T-helper 1 cell treated with Interleukin-12 subunit alpha and Interleukin-12 subunit beta and Interleukin-4 antibody, amounts not matched to agents 30 ng/mL and 1 ng/mL, for 36 hours (primary cell): ENCODE data around the gene MYL3. TPM values are rescaled to one million over a fixed set of nuclear protein-coding genes. Genes with fewer than 3 reads are reported as not detected.

ENCODE experiments used
- intact Hi-C: fragments of 100-400 bp; cut with micrococcal nuclease; formaldehyde crosslinking; loops from one replicate; pipeline ENCODE4 v1.15.1; 2024
- total RNA-seq: library from RNA; stranded (reverse); gene quantifications from 2 replicates; pipeline ENCODE4 v1.2.3, GENCODE V29; 2022

MYL3 gene
- total RNA-seq, 1 donor from 2014 or later, result not detected

GRCh38 chr3:46851364-46852333 is 11.6 kb downstream of the MYL3 start:
- intact Hi-C loops, result no loop called here

- intact Hi-C loops, result no loop called here
Observed at GRCh38 chr3:46850468-46850779, 12.8 kb downstream of the MYL3 start.

DNA sequence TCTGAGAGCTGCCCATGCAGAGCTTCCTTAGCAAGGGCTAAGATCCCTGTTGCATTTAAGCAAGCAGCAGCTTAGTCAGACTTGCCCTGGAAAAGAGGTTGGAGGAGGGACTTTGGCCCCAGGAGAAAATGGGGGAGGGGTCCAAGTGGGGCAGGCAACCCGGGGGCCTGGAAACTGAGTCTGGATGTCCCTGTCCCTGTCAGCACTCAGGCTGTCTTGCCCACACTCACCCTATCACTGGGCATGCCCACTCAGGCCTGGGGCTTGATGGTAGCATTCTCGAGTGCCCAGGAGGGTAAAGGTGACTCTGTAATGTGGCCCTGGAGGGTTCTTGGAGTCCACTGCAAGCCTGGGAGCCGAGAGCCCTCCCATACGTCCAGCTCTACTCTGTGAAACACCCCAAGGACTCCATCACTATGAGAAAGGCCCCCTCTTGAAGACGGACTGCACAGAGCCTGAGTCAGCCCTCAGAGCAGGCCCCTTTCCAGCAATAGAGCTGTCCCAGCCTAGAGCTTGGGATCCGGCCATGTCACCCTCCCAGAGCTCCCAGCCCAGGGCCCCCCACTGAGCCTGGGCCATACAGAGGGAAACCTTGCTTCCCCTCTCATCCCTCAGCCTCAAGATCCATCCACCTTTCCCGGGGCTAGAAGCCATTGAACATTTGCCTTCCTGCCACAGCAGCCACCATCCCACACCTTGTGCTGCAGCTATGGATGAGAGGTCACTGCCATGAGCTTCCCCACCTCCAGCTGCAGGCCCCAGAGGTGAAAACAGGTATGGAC is 13.4 kb downstream of the MYL3 start:
- intact Hi-C loops, result loop anchor here (5.0 kb wide), 2 partner anchors 143 to 472 kb away; no protein-coding TSS in a partner anchor

- intact Hi-C loops, result loop anchor here (5.0 kb wide), 2 partner anchors 142 to 473 kb away; no protein-coding TSS in a partner anchor
Observed at GRCh38 chr3:46849045-46849631, 14.1 kb downstream of the MYL3 start.

- intact Hi-C loops, result loop anchor here (5.0 kb wide), 2 partner anchors 141 to 474 kb away; no protein-coding TSS in a partner anchor
Observed at GRCh38 chr3:46848271-46849044, 14.8 kb downstream of the MYL3 start.

DNA sequence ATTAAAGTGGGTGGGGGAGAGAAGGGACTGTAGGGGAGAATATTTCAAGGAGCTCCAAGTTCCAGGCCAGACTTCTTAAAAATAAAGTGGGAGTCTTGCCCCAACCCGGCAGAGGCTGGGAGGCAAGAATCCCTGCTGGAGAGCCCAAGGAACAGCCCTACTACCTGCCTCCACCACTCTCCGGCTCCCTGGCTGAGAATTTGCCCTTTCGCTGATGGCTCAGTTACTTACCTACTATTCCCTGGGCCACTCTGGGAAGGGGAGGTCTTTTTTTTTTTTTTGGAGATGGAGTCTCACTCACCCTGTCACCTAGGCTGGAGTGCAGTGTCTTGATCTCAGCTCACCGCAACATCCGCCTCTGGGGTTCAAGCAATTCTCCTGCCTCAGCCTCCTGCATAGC is 15.5 kb downstream of the MYL3 start:
- intact Hi-C loops, result loop anchor here (5.0 kb wide), 2 partner anchors 140 to 475 kb away; no protein-coding TSS in a partner anchor

GRCh38 chr3:46846624-46847542 is 16.4 kb downstream of the MYL3 start:
- intact Hi-C loops, result loop anchor here (5.0 kb wide), 2 partner anchors 140 to 475 kb away; no protein-coding TSS in a partner anchor

DNA sequence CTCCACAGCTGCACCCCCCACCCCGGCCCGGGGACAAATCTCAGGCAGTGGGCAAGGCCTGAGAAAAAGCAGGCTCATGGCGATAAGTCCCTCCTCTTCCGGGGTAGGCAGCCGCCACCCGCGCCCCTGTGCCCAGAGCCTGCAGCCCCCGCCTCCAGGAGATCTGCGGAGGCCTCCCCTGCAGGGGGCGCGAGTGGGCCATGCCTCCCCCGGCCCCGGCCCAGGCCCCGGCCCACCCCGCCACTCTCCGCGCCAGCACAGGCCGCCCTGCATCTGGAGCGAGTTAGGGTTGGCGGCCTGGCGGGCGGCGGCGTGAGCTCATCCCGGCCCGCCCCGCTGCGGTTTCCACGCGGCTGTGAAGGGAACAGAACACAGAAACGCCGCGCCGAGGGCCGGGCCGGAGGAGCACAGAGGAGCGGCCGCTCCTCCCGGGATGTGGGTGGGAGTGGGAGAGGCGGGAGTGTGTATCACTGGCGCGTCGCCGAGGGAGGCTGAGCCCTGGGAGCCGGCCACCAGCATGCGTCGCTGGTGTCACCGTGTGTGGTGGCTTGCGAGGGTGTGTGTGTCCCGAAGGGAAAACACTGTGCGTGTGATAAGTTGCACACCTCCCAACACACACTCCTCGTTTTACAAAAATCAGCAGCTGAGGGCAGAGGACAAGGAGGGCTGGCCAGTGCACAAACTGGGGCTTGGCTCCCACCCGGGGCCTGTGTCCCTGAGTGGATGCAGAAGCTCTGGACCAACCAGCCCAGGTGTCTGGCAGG is 17.2 kb downstream of the MYL3 start:
- intact Hi-C loops, result loop anchor here (5.0 kb wide), 2 partner anchors 139 to 476 kb away; no protein-coding TSS in a partner anchor

DNA sequence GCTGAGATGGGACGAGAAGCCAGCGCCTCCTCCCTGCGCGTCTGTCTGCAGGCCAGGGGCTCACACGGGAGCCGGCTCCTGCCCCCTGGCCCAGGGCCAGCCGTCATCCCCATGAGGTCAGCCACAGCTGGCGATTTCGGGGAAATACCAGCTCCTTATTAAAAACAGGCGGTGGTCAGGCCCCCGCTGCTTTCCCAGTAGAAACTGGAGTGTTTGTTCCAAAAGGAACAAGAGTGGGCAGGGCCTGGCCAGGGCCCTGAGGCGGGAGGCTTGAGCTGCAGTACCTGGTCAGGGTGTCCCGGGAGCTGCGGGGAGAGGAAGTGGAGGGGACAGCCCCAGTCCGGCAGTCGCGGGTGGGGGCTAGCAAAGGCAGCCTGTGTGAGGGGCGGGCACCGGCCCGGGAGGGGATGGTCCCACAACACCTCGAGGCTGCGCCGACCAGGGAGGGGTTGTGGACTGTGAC is 17.8 kb downstream of the MYL3 start:
- intact Hi-C loops, result loop anchor here (5.0 kb wide), 2 partner anchors 138 to 477 kb away; no protein-coding TSS in a partner anchor

GRCh38 chr3:46844881-46845312 is 18.3 kb downstream of the MYL3 start:
- intact Hi-C loops, result loop anchor here (5.0 kb wide), 2 partner anchors 138 to 477 kb away; no protein-coding TSS in a partner anchor

DNA sequence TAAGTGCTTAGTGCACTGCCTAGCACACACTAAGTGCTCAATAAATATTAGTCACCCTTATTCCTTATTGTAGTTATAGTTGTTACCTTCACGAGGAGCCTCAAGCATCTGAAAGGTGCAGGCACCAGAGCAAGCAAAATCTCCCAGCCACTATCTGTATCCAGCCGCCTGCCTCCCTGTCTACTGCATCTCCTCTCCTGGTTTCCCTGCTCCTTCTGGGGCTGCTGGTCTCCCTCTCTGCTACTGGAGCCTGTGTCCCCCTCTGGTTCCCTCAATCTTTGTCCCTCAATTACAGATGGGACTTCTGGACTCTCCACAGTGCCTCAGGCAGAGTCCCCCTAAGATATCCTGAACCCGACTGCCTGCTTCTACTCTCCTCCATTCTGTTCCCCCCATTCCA is 18.8 kb downstream of the MYL3 start:
- intact Hi-C loops, result no loop called here

DNA sequence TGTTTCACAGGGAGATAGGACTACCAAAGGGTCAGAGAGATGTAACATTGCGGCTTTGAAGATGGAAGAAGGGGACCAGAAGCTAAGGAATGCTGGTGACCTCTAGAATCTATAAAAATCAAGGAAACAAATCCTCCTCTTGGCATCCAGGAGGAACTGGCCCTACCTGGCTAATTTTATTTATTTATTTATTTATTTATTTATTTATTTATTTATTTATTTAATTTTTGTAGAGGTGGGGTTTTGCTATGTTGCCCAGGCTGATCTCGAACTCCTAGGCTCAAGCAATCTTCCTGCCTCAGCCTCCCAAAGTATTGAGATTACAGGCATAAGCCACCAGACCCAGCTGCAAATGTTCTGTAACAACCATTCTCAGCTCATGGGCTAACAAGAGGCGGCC is 19.7 kb downstream of the MYL3 start:
- intact Hi-C loops, result no loop called here

DNA sequence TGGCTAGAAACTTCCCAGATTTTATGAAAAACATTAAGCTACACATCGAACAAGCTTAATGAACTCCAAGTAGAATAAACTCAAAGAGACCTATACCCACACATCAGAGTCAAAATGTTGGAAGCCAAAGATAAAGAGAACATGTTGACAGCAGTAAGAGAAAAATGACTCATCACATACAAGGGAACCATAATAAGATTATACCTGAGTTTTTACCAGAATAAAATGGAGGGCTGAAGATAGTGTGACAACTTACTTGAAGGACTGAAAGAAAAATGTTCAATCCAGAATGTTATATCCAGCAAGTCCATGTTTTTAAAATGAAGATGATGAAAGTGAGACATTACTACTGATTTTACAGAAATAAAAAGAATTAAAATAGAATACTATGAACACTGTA is 22.8 kb downstream of the MYL3 start:
- intact Hi-C loops, result no loop called here

- intact Hi-C loops, result no loop called here
Observed at GRCh38 chr3:46838301-46838700, 24.9 kb downstream of the MYL3 start.

DNA sequence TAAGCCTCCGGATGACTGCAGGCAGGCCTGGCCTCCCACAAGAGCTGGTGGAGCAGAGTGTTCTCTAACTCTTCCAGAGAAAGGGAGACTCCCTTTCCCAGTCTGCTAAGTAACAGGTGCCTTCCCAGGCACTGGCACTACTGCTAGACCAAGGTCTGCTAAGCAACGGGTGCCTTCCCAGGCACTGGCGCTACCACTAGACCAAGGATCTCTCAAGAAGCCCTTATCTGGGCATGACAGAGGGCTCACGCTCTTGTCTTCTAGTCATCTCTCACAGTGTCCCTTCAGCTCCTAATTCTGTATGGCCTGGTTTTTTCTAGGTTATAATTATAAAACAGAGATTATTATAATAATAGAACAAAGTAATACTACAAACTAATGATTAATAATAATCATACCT is 27.8 kb downstream of the MYL3 start:
- intact Hi-C loops, result no loop called here

DNA sequence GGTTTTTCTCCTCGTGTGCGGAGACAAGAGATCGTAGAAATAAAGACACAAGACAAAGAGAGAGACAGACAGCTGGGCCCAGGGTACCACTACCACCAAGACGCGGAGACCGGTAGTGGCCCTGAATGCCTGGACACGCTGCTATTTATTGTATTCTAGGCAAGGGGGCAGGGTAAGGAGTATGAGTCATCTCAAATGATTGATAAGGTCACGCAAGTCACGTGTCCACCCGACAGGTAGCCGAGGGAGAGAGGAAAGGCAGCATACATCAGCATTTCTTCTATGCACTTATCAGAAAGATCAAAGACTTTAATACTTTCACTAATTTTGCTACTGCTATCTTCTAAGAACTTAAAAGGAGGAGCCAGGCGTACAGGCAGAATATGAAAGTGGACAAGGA is 28.2 kb downstream of the MYL3 start:
- intact Hi-C loops, result no loop called here

DNA sequence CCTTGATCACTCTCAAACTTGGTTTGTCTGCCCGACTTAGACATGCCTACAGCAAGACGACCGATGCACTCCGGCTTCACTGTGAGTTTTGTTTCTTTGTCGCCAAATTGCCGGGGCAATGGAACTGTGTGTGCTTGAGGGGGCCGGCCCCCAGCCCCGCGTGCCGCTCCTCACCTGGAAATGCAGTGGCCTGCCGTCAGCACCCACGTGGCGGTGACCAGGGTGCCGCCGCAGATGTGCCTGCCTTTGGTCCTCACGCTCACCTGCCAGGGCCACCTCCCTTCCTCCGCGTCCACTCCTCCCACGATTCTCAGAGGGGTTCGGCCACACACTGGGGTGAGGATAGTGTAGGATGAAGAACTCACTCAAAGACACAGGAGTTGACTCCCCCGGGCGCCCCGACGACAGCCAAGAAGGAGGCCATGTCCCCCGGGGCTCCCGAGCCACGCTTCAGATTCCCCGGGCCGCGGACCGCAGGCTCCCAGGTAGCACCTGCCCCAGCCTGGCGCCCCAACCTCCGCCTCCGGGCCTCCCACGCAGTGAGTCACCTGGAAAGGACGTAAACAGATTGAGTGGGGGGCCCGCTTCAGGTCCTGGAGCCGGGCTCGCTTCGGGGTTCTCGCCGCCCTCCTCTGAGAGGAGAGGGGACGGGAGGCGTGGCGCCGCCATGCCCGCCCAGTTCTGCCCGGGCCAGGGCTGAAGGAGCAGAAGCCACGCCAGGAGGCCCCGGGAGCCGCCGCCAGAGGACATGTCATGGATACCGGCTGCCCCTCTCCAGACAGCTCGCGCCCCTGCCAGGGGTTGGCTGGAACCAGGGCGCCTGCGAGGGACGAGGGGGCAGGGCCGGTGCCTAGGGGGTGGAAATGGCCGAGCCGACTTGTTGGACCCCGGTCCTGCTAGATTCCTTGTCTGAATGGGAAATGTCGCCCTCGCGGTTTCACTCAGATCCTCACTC is 29.6 kb downstream of the MYL3 start:
- intact Hi-C loops, result no loop called here
